ENCODE data around the gene CLCA1.

The CLCA1 gene

DNA sequence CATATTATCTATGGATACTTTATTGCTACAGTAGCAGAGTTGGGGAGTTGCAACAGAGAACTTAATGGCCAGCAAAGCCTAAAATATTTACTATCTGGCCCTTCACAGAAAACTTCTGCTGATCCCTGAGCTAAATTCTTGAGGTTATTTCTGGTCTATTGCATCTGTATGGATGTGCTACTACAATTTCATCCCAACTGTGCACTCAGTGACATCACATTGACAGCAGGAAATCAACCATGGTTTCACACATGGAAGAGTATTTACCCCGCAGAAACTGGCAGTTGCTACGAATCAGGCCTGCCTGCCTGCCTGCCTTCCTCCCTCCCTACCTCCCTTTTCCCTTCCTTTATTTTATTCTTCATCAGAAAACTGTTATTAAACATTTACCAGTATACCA is 32.7 kb upstream of the CLCA1 start:
- H3K9me3 ChIP-seq (ENCODE audit: control insufficient read depth, low read length), result no peaks in the 10 kb centered on the region
- H3K27ac ChIP-seq (ENCODE audit: low read depth, low read length, severe bottlenecking), result no peak overlapping the region
- no peaks in the 10 kb centered on the region for H3K4me1 ChIP-seq (ENCODE audit: control insufficient read depth, insufficient read depth, low read length, poor library complexity, severe bottlenecking)
- no peaks in the 10 kb centered on the region for H3K36me3 ChIP-seq (ENCODE audit: control insufficient read depth, insufficient read depth, low read length)
- WGBS, 2 experiments (ENCODE audit: insufficient coverage in 2 of 2), result 93 to 100% methylated on average over 1 to 2 of the region's 2 CpGs
- H3K4me3 ChIP-seq (ENCODE audit: extremely low read depth, insufficient read depth, low read length, poor library complexity, severe bottlenecking), result no peak overlapping the region

DNA sequence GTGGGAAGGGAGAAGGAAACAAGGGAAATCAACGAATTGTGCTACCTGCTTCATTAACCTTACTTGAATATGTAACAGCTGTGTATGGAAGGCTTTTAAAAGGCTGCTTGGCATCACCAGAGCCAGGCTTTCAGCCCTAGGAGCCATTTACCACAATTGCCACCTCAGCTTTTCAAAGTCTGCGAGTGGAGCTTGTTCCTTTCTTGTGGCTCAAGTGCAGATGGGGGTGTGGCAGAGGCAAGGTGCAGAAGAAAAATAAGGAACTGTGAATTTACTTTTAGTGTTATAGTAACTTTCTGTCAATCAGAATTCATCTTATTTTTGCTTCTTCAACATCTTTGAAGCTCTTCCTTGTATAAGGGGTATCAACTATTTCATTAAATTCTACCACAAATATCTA is 27.1 kb upstream of the CLCA1 start:
- Histone ChIP-seq H3K9me3 (ENCODE audit: control insufficient read depth, low read length) (no peaks in the 10 kb centered on the region), H3K4me3 (ENCODE audit: extremely low read depth, insufficient read depth, low read length, poor library complexity, severe bottlenecking) (no peak overlapping the region), H3K4me1 (ENCODE audit: control insufficient read depth, insufficient read depth, low read length, poor library complexity, severe bottlenecking) (no peaks in the 10 kb centered on the region), H3K27ac (ENCODE audit: low read depth, low read length, severe bottlenecking) (no peak overlapping the region), H3K36me3 (ENCODE audit: control insufficient read depth, insufficient read depth, low read length) (no peaks in the 10 kb centered on the region)
- WGBS, 2 experiments (ENCODE audit: insufficient coverage in 2 of 2), result no CpG with 5 or more reads among the region's 2 CpGs

DNA sequence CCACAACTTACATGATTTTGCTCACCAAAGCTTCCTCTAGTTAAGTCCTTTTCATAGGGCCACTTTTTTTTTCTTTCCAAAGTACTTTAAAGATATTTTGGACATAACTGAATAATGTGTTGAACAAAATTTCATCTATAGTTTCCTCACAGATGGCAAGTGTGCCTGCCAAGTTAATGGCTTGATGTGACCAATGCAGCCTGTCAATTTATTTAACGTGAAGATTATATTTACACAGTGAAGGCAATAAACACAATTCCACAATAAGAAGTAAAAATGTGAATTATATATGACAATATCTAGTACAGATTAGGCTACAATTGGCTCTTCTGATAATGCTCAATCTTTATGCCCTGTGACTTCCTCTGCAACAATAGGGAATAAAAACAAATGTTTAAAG is 26.7 kb upstream of the CLCA1 start:
- H3K36me3 ChIP-seq (ENCODE audit: control insufficient read depth, insufficient read depth, low read length), result no peaks in the 10 kb centered on the region
- H3K4me3 ChIP-seq (ENCODE audit: extremely low read depth, insufficient read depth, low read length, poor library complexity, severe bottlenecking), result no peak overlapping the region
- WGBS, 2 experiments (ENCODE audit: insufficient coverage in 2 of 2), result no CpG with 5 or more reads among the region's 1 CpG
- H3K9me3 ChIP-seq (ENCODE audit: control insufficient read depth, low read length), result no peaks in the 10 kb centered on the region
- no peaks in the 10 kb centered on the region for H3K4me1 ChIP-seq (ENCODE audit: control insufficient read depth, insufficient read depth, low read length, poor library complexity, severe bottlenecking)
- H3K27ac ChIP-seq (ENCODE audit: low read depth, low read length, severe bottlenecking), result no peak overlapping the region

DNA sequence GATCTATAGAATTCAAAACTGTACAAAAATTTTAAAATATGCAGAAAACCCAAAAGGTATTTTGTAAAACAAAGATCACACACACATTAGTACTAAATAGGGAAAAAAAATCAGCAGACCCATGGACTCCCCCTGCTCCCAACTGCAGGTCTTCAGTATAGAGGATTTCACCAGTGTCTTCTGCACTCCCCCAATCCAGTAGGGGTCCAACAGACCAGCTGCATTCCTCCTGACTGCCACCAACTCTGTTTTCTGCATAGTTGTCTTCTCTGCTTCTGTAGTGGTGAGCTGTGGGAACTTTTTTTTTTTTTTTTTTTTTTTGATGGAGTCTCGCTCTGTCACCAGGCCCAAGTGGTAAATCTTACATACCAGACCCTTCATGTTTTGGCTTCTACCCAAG is 22.8 kb upstream of the CLCA1 start:
- H3K36me3 ChIP-seq (ENCODE audit: control insufficient read depth, insufficient read depth, low read length), result no peaks in the 10 kb centered on the region
- WGBS, 2 experiments (ENCODE audit: insufficient coverage in 2 of 2), result 100% methylated on average over 1 of the region's 1 CpG; no CpG with 5 or more reads in 1 of the 2 experiments
- H3K9me3 ChIP-seq (ENCODE audit: control insufficient read depth, low read length), result no peaks in the 10 kb centered on the region
- no peak overlapping the region for H3K27ac ChIP-seq (ENCODE audit: low read depth, low read length, severe bottlenecking)
- no peak overlapping the region for H3K4me3 ChIP-seq (ENCODE audit: extremely low read depth, insufficient read depth, low read length, poor library complexity, severe bottlenecking)
- H3K4me1 ChIP-seq (ENCODE audit: control insufficient read depth, insufficient read depth, low read length, poor library complexity, severe bottlenecking), result no peaks in the 10 kb centered on the region

DNA sequence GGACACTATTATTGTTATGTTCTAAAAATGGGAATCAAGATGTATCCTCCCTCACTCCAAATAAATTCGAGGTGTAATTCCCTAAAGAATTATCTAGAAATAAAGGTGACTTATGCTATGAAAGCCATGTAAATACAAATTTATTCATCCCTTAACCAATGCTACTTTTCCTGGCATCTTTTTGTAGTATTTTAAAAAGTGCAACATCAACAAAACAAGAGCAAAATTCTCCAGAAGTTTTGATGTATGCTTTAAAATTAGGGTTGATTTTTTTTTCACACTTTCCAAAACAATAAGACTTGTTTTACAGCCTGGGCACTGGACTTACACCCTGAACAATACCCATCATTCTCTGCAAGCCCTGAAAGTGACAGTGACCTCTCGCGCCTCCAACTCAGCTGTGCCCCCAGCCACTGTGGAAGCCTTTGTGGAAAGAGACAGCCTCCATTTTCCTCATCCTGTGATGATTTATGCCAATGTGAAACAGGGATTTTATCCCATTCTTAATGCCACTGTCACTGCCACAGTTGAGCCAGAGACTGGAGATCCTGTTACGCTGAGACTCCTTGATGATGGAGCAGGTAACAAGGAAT is 21.4 kb upstream of the CLCA1 start:
- Histone ChIP-seq H3K27ac (ENCODE audit: low read depth, low read length, severe bottlenecking) (no peak overlapping the region), H3K36me3 (ENCODE audit: control insufficient read depth, insufficient read depth, low read length) (no peaks in the 10 kb centered on the region), H3K4me1 (ENCODE audit: control insufficient read depth, insufficient read depth, low read length, poor library complexity, severe bottlenecking) (no peaks in the 10 kb centered on the region), H3K9me3 (ENCODE audit: control insufficient read depth, low read length) (no peaks in the 10 kb centered on the region), H3K4me3 (ENCODE audit: extremely low read depth, insufficient read depth, low read length, poor library complexity, severe bottlenecking) (no peak overlapping the region)
- 92 to 100% methylated on average over 2 to 3 of the region's 4 CpGs for WGBS, 2 experiments (ENCODE audit: insufficient coverage in 2 of 2)

DNA sequence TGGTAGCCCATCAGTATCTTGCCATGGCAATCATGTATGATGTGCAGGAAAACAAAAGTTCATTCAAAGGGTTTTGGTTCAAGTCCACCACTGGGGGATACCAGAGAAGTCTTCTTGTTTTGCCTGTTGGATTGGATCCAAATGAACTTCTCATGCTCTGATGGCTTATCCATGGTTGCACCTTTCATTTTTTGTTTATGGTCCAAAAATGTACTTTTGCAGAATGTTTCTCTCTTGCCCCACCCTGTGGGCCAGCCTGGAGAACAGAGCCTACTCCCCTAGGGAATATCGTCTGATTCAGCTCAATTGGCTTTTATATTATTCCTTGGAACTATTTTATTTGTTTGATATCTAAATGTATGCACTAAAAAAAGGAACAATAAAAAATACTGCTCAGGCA is 20.1 kb upstream of the CLCA1 start:
- no CpG with 5 or more reads among the region's 1 CpG for WGBS, 2 experiments (ENCODE audit: insufficient coverage in 2 of 2)
- Histone ChIP-seq H3K9me3 (ENCODE audit: control insufficient read depth, low read length) (no peaks in the 10 kb centered on the region), H3K4me3 (ENCODE audit: extremely low read depth, insufficient read depth, low read length, poor library complexity, severe bottlenecking) (no peak overlapping the region), H3K4me1 (ENCODE audit: control insufficient read depth, insufficient read depth, low read length, poor library complexity, severe bottlenecking) (no peaks in the 10 kb centered on the region), H3K27ac (ENCODE audit: low read depth, low read length, severe bottlenecking) (no peak overlapping the region), H3K36me3 (ENCODE audit: control insufficient read depth, insufficient read depth, low read length) (no peaks in the 10 kb centered on the region)

DNA sequence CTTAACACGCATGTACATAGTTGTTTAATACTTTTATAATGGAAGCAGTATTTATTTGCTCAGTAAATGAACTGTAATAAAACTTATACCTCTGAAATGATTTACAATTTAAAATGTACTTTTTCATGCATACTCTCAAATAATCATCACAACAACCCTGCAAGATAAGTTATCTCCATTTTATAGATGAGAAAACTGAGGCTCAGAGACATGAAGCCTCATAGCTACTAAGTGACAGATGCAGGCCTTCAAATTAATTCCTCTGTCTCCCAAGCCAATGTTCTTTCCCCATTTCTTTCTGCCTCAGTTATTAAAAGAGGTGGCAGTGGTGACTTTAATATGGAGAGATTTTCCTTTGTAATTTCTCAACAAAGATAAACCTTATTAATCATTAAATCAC is 19.6 kb upstream of the CLCA1 start:
- Histone ChIP-seq H3K4me1 (ENCODE audit: control insufficient read depth, insufficient read depth, low read length, poor library complexity, severe bottlenecking) (no peaks in the 10 kb centered on the region), H3K27ac (ENCODE audit: low read depth, low read length, severe bottlenecking) (no peak overlapping the region), H3K36me3 (ENCODE audit: control insufficient read depth, insufficient read depth, low read length) (no peaks in the 10 kb centered on the region), H3K9me3 (ENCODE audit: control insufficient read depth, low read length) (no peaks in the 10 kb centered on the region), H3K4me3 (ENCODE audit: extremely low read depth, insufficient read depth, low read length, poor library complexity, severe bottlenecking) (no peak overlapping the region)
- no CpG with 5 or more reads among the region's 1 CpG for WGBS, 2 experiments (ENCODE audit: insufficient coverage in 2 of 2)

DNA sequence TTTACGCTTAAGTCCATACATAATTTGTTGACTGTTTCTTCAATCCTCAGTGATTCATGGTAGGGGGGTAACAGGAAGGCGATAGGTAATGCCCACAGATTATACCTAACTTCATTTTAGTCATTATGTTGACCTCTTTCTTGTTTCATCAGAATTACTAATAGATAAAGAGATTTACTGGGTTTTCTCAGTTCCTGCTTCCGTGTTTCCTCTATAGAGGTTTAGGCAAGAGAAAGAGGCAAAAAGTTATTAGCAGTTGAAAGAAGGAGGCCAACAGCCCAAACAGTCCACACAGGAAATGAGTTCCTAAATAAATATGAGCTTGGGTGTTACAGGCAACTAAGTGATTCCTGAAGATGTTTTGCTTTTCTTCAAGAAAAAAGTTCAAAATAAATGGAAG is 17.9 kb upstream of the CLCA1 start:
- H3K4me1 ChIP-seq (ENCODE audit: control insufficient read depth, insufficient read depth, low read length, poor library complexity, severe bottlenecking), result no peaks in the 10 kb centered on the region
- no peak overlapping the region for H3K4me3 ChIP-seq (ENCODE audit: extremely low read depth, insufficient read depth, low read length, poor library complexity, severe bottlenecking)
- no peaks in the 10 kb centered on the region for H3K9me3 ChIP-seq (ENCODE audit: control insufficient read depth, low read length)
- no peak overlapping the region for H3K27ac ChIP-seq (ENCODE audit: low read depth, low read length, severe bottlenecking)
- no CpG with 5 or more reads among the region's 3 CpGs for WGBS, 2 experiments (ENCODE audit: insufficient coverage in 2 of 2)
- H3K36me3 ChIP-seq (ENCODE audit: control insufficient read depth, insufficient read depth, low read length), result no peaks in the 10 kb centered on the region

DNA sequence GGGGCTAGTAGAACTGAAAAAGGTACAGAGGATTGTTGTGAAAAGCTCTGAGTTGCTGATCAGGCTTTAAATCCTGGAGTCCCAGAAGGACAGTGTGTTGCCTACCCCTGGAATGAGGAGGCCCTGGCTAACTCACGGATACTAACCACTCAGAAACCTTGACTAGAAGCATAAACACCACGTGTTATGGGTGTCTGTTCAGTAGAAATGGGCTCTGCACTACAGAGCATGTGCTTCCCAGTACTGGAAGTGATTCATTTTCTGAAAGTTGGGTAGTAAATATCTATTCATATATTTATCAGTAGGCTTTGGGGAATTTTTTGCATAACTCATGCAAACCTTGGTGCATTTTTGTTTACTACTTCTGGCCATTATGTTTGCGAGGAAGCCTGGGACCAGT is 15.1 kb upstream of the CLCA1 start:
- WGBS, 2 experiments (ENCODE audit: insufficient coverage in 2 of 2), result 90 to 100% methylated on average over 1 to 2 of the region's 3 CpGs
- Histone ChIP-seq H3K4me3 (ENCODE audit: extremely low read depth, insufficient read depth, low read length, poor library complexity, severe bottlenecking) (no peak overlapping the region), H3K27ac (ENCODE audit: low read depth, low read length, severe bottlenecking) (no peak overlapping the region), H3K4me1 (ENCODE audit: control insufficient read depth, insufficient read depth, low read length, poor library complexity, severe bottlenecking) (no peaks in the 10 kb centered on the region), H3K36me3 (ENCODE audit: control insufficient read depth, insufficient read depth, low read length) (no peaks in the 10 kb centered on the region), H3K9me3 (ENCODE audit: control insufficient read depth, low read length) (no peaks in the 10 kb centered on the region)

DNA sequence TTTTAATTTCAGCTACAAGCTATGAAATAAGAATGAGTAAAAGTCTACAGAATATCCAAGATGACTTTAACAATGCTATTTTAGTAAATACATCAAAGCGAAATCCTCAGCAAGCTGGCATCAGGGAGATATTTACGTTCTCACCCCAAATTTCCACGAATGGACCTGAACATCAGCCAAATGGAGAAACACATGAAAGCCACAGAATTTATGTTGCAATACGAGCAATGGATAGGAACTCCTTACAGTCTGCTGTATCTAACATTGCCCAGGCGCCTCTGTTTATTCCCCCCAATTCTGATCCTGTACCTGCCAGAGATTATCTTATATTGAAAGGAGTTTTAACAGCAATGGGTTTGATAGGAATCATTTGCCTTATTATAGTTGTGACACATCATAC is 13.7 kb upstream of the CLCA1 start:
- no peaks in the 10 kb centered on the region for H3K4me1 ChIP-seq (ENCODE audit: control insufficient read depth, insufficient read depth, low read length, poor library complexity, severe bottlenecking)
- WGBS, 2 experiments (ENCODE audit: insufficient coverage in 2 of 2), result 93 to 98% methylated on average over 4 to 5 of the region's 5 CpGs
- no peaks in the 10 kb centered on the region for H3K36me3 ChIP-seq (ENCODE audit: control insufficient read depth, insufficient read depth, low read length)
- no peaks in the 10 kb centered on the region for H3K9me3 ChIP-seq (ENCODE audit: control insufficient read depth, low read length)
- H3K4me3 ChIP-seq (ENCODE audit: extremely low read depth, insufficient read depth, low read length, poor library complexity, severe bottlenecking), result no peak overlapping the region
- H3K27ac ChIP-seq (ENCODE audit: low read depth, low read length, severe bottlenecking), result no peak overlapping the region

DNA sequence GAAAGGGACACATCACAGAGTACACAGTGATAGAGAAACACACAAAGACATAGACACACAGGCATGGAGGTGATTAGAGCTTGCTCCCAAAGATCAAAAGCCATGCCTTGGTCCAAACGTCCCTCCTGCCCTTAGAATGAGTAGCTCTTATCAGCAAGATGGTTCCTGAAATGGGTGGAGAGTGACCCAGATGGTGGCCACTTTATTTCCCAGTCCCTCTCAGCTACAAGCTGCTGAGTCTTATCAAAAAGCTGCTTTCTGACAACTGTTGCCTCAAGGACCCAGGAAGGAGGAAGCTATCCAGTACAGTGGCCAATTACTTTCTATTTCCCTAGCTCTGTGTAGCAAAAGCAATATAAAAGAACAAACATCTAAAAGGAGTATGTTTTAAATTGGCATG is 7.7 kb upstream of the CLCA1 start:
- Histone ChIP-seq H3K9me3 (ENCODE audit: control insufficient read depth, low read length) (no peaks in the 10 kb centered on the region), H3K36me3 (ENCODE audit: control insufficient read depth, insufficient read depth, low read length) (no peaks in the 10 kb centered on the region), H3K4me1 (ENCODE audit: control insufficient read depth, insufficient read depth, low read length, poor library complexity, severe bottlenecking) (no peaks in the 10 kb centered on the region), H3K27ac (ENCODE audit: low read depth, low read length, severe bottlenecking) (no peak overlapping the region), H3K4me3 (ENCODE audit: extremely low read depth, insufficient read depth, low read length, poor library complexity, severe bottlenecking) (no peak overlapping the region)
- 62% methylated on average over 1 of the region's 1 CpG; no CpG with 5 or more reads in 1 of the 2 experiments for WGBS, 2 experiments (ENCODE audit: insufficient coverage in 2 of 2)

Data from mesodermal cell (in vitro differentiated cells).